Measurements from ENCODE around the gene THEM4.

Gene THEM4

GRCh38 chr1:151837884-151838221 is 71.5 kb downstream of the THEM4 start:
- DNase-seq (ENCODE audit: low read depth) = no peak

GRCh38 chr1:151837197-151837596 is 72.1 kb downstream of the THEM4 start:
- DNase-seq (ENCODE audit: low read depth) = no peak

- no peak for DNase-seq (ENCODE audit: low read depth)
These were observed 73.7 kb downstream of the THEM4 start for GRCh38 chr1:151835596-151835995.

- no peak for DNase-seq (ENCODE audit: low read depth)
These were observed 75.1 kb downstream of the THEM4 start for GRCh38 chr1:151834239-151834638.

GRCh38 chr1:151833172-151833900 is 76.0 kb downstream of the THEM4 start:
- DNase-seq (ENCODE audit: low read depth) = no peak

GRCh38 chr1:151832318-151832980 is 76.9 kb downstream of the THEM4 start:
- no peak for DNase-seq (ENCODE audit: low read depth)

- no peak for DNase-seq (ENCODE audit: low read depth)
These were observed 77.7 kb downstream of the THEM4 start, which contains the start of gene RORC for GRCh38 chr1:151831605-151832004. RORC (minus strand) TSS chr1:151831802; CDS start chr1:151831764, 38 bp downstream.

- DNase-seq (ENCODE audit: low read depth) = no peak
These were observed 78.1 kb downstream of the THEM4 start for GRCh38 chr1:151831256-151831591.

- DNase-seq (ENCODE audit: low read depth) = no peak
These were observed 79.3 kb downstream of the THEM4 start for GRCh38 chr1:151830055-151830454.

- DNase-seq (ENCODE audit: low read depth) = no peak
These were observed 79.8 kb downstream of the THEM4 start for GRCh38 chr1:151829352-151830046.

GRCh38 chr1:151828921-151829320 is 80.4 kb downstream of the THEM4 start:
- no peak for DNase-seq (ENCODE audit: low read depth)

- DNase-seq (ENCODE audit: low read depth) = no peak
These were observed 81.5 kb downstream of the THEM4 start for GRCh38 chr1:151827853-151828252.

GRCh38 chr1:151825751-151826660 is 83.3 kb downstream of the THEM4 start:
- no peak for DNase-seq (ENCODE audit: low read depth)

GRCh38 chr1:151825204-151825603 is 84.1 kb downstream of the THEM4 start:
- DNase-seq (ENCODE audit: low read depth) = no peak
